ENCODE data around the gene CLSTN2.

- TF ChIP-seq CTCF (IDR thresholded peaks at IDR 0.05) (no peak), POLR2A (IDR thresholded peaks at IDR 0.05; ENCODE audit: low read depth) (no peak)
Observed at GRCh38 chr3:140268103-140268502, 333.1 kb downstream of the CLSTN2 start.

All from esophagus muscularis mucosa (tissue), 3 donors.